HTR-8/SVneo (cell line): ENCODE results near the gene FBXL7.

ENCODE experiments used
- DNase-seq: peaks from one replicate; pipeline ENCODE4 v3.0.0; 2011; ENCODE audit warnings: low spot score, mixed read lengths; ENCODE audit not compliant: insufficient read length
- FAIRE-seq: peaks from 2 replicates; lab custom pipeline; 2011; peaks lifted over from hg19 to GRCh38; lab: Jason Lieb, UNC

Gene FBXL7

DNA sequence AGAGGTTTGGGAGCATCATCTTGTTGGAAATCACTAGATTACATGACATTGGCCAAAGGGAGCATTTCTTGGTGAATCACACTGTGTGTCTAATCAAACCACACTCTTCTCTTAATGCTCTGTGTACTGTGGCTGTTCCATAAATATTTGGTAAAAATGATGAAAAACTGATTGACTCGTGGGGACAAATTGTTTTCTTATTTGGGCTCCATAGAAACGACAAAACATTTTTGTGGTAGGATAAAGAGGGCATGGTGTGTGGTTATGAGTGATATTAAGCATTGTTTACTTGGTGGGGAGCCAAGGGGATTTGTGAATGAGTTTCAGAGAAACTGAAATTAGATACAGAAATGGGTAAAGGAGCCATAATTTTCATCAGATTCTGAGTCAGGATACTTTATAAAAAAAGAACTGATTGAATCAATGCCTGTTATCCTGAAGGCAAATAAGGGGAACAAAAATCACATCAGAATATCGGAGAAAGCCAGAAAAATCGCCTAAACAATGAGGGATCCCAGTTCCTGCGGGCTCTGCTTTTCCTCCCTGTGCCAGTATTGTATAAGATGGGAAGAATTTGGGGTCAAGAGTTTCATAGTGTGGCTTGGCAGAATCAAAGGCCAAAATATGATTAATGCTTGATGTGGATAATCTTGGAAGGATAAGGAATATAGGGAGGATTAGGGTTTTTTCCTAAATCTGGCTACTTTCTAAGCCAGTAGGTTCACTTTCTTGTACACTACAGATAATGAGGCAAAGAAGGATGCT lies 33.3 kb downstream of the FBXL7 start:
- no peak for DNase-seq
- no peak for FAIRE-seq

- DNase-seq (no peak), FAIRE-seq (no peak)
These were observed 36.0 kb downstream of the FBXL7 start for GRCh38 chr5:15535938-15536337.

DNA sequence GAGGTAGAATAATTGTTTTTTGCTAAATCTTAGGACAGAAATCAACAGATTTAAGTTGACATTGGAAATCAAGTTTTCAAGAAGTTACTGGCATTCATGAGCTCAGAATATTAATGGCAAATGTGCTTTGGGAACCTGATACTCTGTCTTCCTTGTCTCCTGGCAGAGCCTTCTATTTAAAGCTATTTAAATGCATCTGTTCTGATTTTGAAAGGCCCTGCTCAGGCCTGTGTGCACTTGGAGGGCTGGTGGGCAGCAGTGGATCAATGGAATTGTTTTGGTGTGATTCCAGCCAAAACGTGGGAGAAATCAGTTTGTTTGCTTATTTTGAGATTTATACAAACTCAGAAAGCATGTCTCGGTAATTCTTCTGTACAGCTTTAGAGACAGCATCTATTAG lies 38.5 kb downstream of the FBXL7 start:
- FAIRE-seq (no peak), DNase-seq (no peak)

- FAIRE-seq (no peak), DNase-seq (no peak)
These were observed 40.0 kb downstream of the FBXL7 start for GRCh38 chr5:15539951-15540350.

DNA sequence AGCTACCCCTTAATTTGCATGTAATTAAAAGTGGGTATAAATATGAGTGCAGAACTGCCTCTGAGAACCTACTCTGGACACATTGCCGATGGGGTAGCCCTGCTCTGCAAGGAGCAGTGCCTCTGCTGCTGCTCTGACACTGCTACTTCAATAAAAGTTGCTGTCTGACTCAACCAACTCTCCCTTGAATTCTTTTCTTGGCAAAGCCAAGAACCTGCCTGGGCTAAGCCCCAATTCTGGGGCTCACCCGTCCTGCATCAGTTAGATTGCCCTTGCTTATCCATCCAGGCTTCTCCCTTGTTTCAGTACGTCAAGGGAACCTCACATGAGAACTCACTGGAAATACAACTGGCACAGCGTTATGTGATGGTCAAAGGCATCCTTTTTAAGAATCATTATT lies 44.1 kb downstream of the FBXL7 start:
- FAIRE-seq, result peak; percentile 33
- DNase-seq, result no peak

GRCh38 chr5:15545082-15545481 lies 45.1 kb downstream of the FBXL7 start:
- FAIRE-seq (no peak), DNase-seq (no peak)

DNA sequence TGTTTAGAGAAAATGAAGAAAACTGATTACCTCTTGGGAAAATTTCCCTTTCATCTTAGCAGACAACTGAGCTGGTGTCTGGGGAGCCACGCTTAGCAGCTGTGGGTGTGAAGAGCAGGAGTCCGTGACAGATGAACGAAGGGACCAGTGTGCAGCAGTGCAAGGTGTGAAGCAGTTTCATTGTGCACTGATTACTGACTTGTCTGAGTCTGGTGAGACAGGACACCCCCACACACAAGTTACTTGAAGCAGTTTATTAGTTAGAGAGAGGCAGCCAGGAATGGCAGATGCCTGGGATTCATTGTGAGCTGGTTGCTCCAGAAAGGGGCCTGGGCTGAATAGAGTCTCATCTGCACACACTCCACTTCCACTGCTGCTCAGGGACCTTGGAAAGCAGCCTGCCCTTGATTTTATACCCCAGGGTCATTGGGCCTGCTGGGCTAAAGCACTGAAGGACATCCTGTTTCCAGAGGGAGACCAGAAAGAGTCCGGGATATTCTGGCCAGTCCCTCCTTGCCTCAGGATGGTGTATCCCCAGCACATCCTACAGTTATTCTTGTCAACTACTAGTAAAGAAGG lies 47.4 kb downstream of the FBXL7 start:
- peak; percentile 33 for FAIRE-seq
- no peak for DNase-seq

GRCh38 chr5:15549961-15550360 lies 50.0 kb downstream of the FBXL7 start:
- FAIRE-seq (no peak), DNase-seq (no peak)

- FAIRE-seq (no peak), DNase-seq (no peak)
These were observed 50.6 kb downstream of the FBXL7 start for GRCh38 chr5:15550502-15551112.

DNA sequence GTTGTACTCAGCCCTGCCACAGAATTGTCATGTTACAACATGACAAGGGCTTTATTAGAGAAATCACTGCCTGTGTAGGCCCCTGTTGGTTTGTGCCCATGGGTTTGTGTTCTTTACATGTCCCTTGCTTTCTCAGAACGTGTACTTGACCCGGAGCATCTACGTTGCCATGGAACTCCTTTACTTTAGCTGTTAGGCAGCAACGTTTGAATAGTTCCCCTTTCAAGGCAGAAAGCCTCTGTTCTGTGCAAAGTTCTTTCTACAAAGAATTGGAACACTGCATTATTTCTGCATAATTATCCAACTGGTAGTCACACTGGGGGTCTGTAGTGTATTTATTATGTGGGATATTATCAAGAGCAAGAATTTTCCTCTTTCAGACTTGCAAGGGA lies 51.1 kb downstream of the FBXL7 start:
- no peak for DNase-seq
- FAIRE-seq, result no peak

GRCh38 chr5:15554542-15554941 lies 54.6 kb downstream of the FBXL7 start:
- DNase-seq (no peak), FAIRE-seq (no peak)

DNA sequence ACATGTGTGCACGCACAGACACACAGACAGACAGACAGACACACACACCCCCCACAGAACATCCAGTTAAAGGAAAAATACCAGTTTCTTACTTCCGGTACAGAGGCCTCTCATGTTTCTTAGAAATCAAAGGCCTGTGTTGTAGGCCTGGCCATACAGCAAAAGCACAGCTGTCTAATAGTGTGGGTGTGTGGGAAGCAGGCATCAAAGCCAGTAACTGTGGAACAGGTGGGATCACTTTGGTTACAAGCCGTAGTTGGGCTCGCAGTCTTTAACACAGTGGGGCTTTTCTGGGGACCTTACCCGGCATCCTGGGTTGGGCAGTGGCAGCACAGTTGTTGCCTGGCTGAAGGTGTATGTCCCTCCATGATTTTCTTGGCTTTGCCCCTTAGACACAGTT lies 55.2 kb downstream of the FBXL7 start:
- DNase-seq (no peak), FAIRE-seq (no peak)

- FAIRE-seq, result no peak
These were observed 58.3 kb downstream of the FBXL7 start for GRCh38 chr5:15558240-15558639.

GRCh38 chr5:15558681-15559080 lies 58.7 kb downstream of the FBXL7 start:
- DNase-seq (no peak), FAIRE-seq (no peak)

More at GRCh38 chr5:15558240-15558639, 58.3 kb downstream of the FBXL7 start:
- no peak for DNase-seq

- DNase-seq (no peak), FAIRE-seq (no peak)
These were observed 60.4 kb downstream of the FBXL7 start for GRCh38 chr5:15560421-15560820.

DNA sequence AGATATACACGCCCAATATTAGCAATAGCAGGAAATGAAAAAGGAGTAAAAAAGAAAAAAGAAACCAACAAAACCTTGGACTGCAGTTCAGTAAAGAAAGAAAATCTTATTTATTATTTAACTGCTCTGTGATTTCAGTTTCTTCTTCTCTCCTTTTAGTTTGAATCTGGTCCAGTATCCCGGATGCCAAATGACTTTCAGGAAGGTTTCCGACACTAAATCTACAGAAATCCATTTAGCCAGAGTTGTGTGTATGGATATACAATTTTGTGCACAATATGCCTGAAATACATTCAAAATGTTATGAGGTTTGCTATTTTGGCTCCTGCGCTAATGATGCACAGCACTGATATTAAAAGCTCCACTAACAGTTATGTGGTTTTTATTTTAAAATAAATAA lies 64.5 kb downstream of the FBXL7 start:
- FAIRE-seq, result no peak
- DNase-seq, result no peak

DNA sequence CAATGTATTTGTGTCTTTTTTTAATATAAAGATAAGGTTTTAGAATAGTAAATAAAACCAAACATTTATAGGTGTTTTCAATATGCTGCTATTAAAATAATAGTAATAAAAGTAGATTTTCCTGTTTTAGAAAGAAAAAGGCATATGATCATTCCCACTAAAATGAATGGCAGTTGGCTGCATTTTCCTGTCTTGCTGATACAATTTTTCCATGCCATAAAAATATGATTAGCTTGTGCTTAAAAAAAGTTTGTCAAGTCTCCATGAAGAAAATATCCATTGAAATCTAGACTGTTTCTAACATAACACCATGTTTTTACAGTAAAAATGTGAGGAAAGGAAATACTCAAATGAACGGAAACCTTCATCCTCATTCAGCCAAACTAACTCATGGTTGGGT lies 65.0 kb downstream of the FBXL7 start:
- no peak for FAIRE-seq
- DNase-seq, result no peak

GRCh38 chr5:15566306-15566705 lies 66.3 kb downstream of the FBXL7 start:
- DNase-seq (no peak), FAIRE-seq (no peak)

GRCh38 chr5:15566789-15567188 lies 66.8 kb downstream of the FBXL7 start:
- DNase-seq, result no peak

DNA sequence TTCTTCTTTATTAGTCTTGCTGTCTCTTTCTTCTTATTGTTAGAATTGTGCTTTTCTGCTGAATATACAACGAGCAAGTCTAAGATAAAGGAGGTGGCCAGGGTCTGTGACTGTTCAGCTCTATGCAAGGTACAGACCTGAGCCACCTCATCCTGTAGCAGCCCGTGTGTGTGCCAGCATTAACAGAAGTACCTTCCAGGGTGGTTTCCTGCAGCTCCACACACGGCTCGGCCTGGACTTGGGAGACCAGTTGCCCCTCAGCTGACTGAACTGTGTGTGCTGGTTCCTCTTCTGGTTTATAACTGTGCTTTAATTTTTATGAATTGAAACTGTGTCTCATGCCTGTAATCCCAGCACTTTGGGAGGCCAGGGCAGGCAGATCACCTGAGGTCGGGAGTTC lies 70.5 kb downstream of the FBXL7 start:
- no peak for FAIRE-seq
- DNase-seq, result no peak

More at GRCh38 chr5:15566789-15567188, 66.8 kb downstream of the FBXL7 start:
- no peak for FAIRE-seq

DNA sequence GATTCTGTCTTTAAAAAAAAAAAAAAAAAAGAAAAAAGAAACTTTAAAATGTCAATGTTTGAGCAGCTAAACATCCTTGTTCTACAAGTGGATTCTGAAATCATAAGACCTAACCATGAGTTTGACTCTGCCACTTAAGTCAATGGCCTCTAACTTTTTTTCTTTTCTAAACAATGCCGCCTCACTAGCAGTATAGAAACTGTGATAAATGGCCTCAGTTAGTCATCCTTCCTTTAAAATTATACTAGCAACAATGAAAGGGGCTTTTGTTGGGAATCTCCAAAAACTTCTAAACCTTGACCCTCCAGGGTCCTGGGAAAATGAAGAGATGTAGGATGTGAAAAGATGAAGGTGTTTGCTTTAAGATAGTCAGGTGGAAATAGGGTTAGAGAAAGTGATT lies 71.1 kb downstream of the FBXL7 start:
- FAIRE-seq (no peak), DNase-seq (no peak)

DNA sequence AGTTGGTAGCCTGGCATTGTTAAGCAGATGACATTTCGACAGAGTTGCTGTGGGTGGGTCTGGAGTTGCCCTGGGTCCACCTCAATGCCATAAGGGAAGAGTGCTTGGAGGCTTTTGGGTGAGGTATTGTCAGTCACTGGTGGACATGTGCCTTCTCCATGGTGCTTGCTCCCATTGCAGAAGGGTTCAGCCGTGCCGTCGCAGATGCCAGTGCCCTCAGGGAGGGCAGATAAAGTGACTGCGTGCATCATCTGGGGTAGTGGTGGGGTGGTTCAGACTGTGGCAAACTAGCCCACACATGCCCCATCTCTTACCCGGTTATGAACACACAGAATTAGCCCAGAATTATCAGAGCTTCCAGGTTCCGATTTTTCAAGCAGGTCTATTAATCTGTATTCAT lies 71.6 kb downstream of the FBXL7 start:
- FAIRE-seq (peak; percentile 9), DNase-seq (no peak)
